ENCODE data around the gene CASKIN2. TPM values are rescaled to one million over a fixed set of nuclear protein-coding genes. Genes with fewer than 3 reads are reported as not detected.
"Not testable (repeated sequence)": the region's sequence is repeated elsewhere in the genome, so short reads cannot be mapped to it uniquely, and the experiment has no call there.

Gene CASKIN2
- total RNA-seq, 1 experiment from 2014 or later, result 6.0 TPM

- DNase-seq (ENCODE audit: low read depth), result no peak
Observed at GRCh38 chr17:75490953-75491649, 24.2 kb downstream of the CASKIN2 start.

DNA sequence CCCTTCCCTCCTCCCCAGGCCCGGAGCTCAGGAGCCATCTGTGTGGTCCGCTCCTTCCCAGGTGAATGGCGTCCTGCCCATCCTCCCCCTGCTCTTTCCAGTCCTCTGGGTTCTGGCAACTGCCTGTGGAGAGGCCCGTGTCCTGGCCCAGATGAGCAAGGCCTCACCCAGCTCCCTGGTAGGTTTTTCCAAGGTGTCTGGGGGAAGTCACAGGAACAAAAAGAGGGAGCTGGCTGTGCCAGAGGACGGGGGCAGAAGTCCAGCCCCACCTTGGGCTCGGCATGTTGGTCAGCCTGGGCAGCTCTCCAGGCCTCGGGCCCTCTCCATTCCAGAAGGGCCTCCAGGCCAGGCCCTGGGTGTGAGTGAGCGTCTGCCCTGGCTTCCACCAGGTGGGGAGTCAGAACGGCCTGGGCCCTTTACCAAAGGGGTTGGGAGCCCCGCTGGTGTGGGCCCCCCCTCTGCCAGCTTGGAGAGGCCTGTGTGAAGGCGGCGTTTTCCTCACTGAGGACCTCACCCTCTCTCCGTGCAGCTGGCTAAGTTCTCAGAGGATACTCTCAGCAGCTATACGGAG, 25.1 kb downstream of the CASKIN2 start:
- no peak for DNase-seq (ENCODE audit: low read depth)

GRCh38 chr17:75489511-75489955, 25.8 kb downstream of the CASKIN2 start:
- no peak for DNase-seq (ENCODE audit: low read depth)

DNA sequence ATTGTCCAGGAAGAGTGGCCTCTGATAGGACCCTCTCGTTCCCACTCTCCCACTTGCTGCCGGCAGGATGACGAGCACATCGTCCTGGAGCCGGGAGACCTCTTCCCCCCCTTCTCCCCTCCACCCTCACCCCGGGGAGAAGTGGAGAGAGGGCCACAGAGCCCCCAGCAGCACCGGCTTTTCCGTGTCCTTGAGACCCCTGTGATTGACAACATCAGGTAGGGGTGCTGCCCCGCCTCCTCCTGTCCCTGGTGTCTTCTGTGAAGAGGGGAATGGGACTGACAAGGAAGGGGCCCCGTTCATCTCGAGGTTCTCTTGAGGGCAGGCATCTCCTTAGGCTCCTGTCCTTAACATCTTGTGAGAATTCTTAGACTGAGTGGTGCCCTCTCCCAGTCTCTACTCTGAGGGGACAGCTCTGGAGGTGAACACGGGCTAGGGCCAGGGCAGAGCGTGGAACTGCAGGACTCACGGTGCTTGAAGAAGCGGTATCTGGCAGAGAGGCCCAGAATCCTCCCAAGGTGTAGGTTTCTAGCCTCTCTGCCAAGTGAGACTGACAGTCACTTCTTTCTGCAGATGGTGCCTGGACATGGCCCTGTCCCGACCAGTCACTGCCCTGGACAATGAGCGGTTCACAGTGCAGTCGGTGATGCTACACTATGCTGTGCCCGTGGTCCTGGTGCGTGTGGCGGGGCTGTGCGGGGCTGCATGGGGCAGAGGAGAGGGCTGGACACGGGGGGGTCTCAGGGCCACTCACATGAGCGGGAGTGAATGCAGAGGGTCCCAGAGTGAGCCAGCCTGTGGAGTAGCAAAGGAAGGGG, 26.4 kb downstream of the CASKIN2 start:
- DNase-seq (ENCODE audit: low read depth), result no peak

DNA sequence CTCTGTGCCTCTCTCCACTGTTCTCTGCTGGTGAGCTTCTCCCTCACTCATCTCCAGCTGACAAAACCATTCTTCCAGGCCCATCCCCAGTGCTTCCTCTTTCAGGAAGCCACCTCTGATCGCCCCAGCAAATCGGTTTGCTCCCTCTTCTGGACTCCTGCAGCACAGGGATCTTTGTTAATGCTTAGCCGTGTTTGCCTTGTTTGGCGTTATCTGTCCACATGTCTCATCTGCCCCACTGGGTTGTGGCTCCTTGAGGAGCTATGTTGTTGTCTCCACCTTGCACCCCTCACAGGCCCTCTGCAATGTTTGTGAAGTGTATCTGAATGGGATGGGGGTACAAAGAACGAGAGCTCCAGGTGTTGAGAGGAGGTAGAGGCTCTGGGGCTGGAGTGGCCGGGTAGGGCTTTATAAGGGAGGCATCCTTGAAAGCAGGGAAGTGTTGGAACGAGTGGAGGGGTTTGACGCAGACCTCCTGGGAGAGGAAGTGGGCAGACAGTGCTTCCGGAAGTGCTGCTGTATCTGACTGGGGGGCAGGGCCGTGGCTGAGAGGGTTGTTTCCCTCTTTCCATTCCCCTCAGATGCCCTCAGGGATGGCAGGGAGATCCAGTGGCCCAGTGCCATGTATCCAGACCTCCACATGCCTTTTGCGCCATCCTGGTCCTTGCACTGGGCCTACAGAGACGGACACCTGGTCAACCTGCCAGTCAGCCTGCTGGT, 27.8 kb downstream of the CASKIN2 start:
- DNase-seq (ENCODE audit: low read depth), result peak; percentile 61

GRCh38 chr17:75486951-75487350, 28.4 kb downstream of the CASKIN2 start:
- no peak for DNase-seq (ENCODE audit: low read depth)

GRCh38 chr17:75486151-75486550, 29.2 kb downstream of the CASKIN2 start:
- DNase-seq (ENCODE audit: low read depth), result no peak

GRCh38 chr17:75485688-75486087, 29.6 kb downstream of the CASKIN2 start:
- DNase-seq (ENCODE audit: low read depth), result no peak

DNA sequence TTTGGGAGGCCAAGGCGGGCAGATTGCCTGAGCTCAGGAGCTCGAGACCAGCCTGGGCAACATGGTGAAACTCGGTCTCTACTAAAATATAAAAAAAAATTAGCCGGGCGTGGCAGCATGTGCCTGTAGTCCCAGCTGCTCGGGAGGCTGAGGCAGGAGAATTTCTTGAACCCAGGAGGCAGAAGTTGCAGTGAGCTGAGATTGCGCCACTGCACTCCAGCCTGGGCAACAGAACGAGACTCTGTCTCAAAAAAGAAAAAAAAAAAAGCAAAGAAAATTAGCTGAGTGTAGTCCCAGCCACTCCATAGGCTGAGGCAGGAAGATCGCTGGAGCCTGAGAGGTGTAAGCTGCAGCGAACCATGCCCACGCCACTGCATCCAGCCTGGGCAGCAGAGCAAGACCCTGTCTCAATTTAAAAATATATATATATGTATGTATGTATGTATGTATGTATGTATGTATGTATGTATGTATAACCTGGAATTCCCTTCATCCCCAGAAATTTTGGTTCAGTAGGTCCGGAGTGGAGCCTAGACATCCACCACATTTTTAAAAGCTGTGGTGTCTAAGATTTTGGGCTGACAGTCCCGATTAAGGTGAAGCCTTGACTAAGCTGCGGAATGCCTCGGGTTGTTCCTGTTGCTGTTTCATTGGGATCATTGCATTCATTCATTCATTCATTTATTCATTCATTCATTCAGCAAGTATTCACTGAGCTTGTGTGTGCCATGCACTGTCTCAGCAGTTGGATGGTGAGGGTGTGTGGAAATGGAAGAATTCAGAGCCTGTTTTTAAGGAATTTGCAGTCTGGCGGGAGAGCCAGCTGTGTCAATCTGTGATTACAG, 33.0 kb downstream of the CASKIN2 start:
- DNase-seq (ENCODE audit: low read depth), result no peak

- DNase-seq (ENCODE audit: low read depth), result no peak
Observed at GRCh38 chr17:75481194-75482068, 33.9 kb downstream of the CASKIN2 start.

- DNase-seq (ENCODE audit: low read depth), result no peak
Observed at GRCh38 chr17:75480281-75480680, 35.1 kb downstream of the CASKIN2 start.

- no peak for DNase-seq (ENCODE audit: low read depth)
Observed at GRCh38 chr17:75478508-75478907, 36.8 kb downstream of the CASKIN2 start.

DNA sequence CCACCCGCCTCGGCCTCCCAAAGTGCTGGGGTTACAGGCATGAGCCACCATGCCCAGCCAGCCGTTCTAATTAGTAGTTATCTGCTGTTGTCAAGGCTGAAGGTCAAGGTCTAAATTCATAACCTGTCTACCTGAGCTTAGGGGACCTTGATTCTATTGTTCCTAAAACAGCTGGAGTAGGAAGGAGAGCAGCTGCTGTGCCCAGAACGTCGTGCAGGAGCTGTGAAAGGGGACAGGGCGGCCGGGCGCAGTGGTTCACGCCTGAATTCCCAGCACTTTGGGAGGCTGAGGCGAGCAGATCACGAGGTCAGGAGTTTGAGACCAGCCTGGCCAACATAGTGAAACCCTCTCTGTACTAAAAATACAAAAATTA, 37.9 kb downstream of the CASKIN2 start:
- DNase-seq (ENCODE audit: low read depth), result not testable (repeated sequence)

DNA sequence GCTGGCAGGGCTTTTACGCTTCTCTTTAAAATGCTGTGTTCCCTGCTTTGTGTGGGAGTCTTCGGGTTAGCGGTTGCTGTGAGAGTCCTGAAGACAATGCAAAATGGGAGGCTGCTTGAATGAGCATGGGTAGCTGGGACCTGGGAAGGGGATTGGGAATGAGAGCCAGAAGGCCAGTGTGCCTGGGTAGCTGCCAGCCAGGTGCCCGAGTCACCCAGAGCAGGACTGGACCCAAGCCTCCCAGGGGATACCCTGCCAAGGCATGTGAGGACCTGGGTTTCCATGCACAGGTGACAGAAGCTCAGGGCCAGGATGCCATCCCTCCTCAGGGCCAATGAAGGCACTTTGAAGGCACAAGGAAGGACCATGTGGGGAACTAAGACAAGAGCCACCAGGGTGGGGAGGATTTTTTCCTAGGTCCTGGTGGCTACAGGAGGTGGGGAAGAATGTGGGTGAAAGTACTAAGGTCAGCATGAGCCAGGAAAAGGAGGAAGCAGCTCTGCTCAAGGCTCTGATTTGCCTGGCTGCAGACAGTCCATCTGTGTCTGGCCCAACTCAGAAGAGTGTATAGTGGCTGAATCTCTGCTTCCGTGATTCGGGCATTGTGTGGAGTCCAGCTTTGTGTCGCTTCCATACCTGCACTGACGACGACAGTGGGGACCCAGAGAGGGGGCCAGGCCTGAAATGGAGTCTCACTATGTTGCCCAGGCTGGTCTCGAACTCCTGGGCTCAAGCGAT, 38.4 kb downstream of the CASKIN2 start:
- DNase-seq (ENCODE audit: low read depth), result no peak

DNA sequence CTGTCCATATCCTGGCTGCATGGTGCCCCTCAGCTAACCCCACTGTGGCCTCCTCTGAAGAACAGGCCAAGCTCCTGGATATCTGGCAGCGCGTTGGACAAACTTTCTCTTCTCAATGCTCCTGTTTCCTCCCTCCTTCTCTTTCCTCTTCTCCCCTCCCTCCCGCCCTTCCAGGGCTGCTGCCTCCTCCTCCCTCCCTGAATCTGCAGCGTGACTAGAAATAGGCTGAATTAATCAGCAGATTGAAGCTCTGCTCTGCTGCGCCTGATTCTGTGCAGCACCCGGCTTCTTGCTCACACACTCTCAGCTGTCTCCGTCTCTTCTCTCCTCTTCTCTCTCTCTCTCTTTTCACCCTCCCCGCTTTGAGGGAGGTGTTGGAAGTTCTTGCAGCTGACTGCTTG, 39.1 kb downstream of the CASKIN2 start:
- no peak for DNase-seq (ENCODE audit: low read depth)

GRCh38 chr17:75475851-75476250, 39.5 kb downstream of the CASKIN2 start:
- no peak for DNase-seq (ENCODE audit: low read depth)

DNA sequence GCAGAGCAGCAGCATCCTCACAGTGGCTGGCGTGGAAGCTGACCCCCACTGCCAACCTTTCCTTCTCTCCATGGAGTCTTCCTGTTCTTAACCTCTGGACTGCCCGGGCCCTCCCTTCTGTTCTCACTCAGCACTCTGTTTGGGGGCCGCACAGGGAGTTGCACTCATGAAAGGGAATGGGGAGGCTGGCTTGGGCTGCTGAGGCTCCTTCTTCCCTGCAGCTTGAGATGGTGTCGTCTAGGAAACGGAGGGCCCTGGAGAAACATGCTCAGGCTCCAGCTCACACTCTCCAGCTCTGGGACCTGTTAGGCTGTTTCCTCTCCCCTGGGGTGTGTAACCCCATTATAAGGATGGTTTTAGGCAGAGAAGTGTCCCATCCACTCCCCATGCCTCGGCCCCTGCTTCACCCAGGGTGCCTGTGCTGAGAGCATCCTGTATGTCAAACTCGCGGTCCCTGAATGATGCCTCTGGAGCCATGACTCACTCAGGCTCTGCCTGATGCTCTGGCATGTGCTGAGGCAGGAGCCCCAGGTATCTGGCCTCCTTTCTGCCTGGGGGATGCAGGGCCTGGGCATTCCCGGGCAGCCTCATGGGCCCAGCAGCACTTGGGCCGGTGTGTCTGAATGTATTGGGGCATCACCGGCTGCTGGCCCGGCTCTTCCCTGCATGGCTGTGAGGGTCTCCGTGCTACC, 40.0 kb downstream of the CASKIN2 start:
- no peak for DNase-seq (ENCODE audit: low read depth)

GRCh38 chr17:75474736-75475135, 40.6 kb downstream of the CASKIN2 start:
- no peak for DNase-seq (ENCODE audit: low read depth)

- DNase-seq (ENCODE audit: low read depth), result no peak
Observed at GRCh38 chr17:75473246-75473645, 42.1 kb downstream of the CASKIN2 start.
